HG02588 (cell line): ENCODE data around the gene RAVER2.
"Not testable (repeated sequence)": the region's sequence is repeated elsewhere in the genome, so short reads cannot be mapped to it uniquely, and the experiment has no call there.

Experiments
- ATAC-seq: cut with Tn5 transposase; IDR thresholded peaks from one replicate; pipeline ENCODE4 v1.9.1; 2021; ENCODE audit warnings: mild to moderate bottlenecking, moderate library complexity; ENCODE audit not compliant: unreplicated experiment

Gene RAVER2

GRCh38 chr1:64801851-64802523, 57.1 kb downstream of the RAVER2 start:
- ATAC-seq: no peak

- ATAC-seq: no peak
These were observed 64.4 kb downstream of the RAVER2 start for GRCh38 chr1:64809309-64809708.

- ATAC-seq: no peak
These were observed 65.1 kb downstream of the RAVER2 start for GRCh38 chr1:64810001-64810400.

GRCh38 chr1:64811131-64811530, 66.3 kb downstream of the RAVER2 start:
- ATAC-seq: no peak

GRCh38 chr1:64814427-64814826, 69.6 kb downstream of the RAVER2 start:
- no peak for ATAC-seq

- not testable (repeated sequence) for ATAC-seq
These were observed 72.5 kb downstream of the RAVER2 start for GRCh38 chr1:64817364-64817763.

GRCh38 chr1:64820572-64820971, 75.7 kb downstream of the RAVER2 start:
- ATAC-seq: not testable (repeated sequence)

- ATAC-seq: no peak
These were observed 77.7 kb downstream of the RAVER2 start for GRCh38 chr1:64822621-64823020.

- no peak for ATAC-seq
These were observed 79.0 kb downstream of the RAVER2 start for GRCh38 chr1:64823691-64824476.

- ATAC-seq: no peak
These were observed 82.1 kb downstream of the RAVER2 start for GRCh38 chr1:64826991-64827390.

- ATAC-seq: no peak
These were observed 84.0 kb downstream of the RAVER2 start for GRCh38 chr1:64828829-64829228.

GRCh38 chr1:64829411-64830029, 84.6 kb downstream of the RAVER2 start:
- ATAC-seq: no peak

- no peak for ATAC-seq
These were observed 85.3 kb downstream of the RAVER2 start for GRCh38 chr1:64830030-64830651.

- ATAC-seq: no peak
These were observed 89.9 kb downstream of the RAVER2 start for GRCh38 chr1:64834734-64835133.

- no peak for ATAC-seq
These were observed 91.9 kb downstream of the RAVER2 start for GRCh38 chr1:64836802-64837201.

GRCh38 chr1:64838486-64838885, 93.6 kb downstream of the RAVER2 start:
- no peak for ATAC-seq

GRCh38 chr1:64839261-64839660, 94.4 kb downstream of the RAVER2 start:
- ATAC-seq: no peak

- ATAC-seq: no peak
These were observed 95.0 kb downstream of the RAVER2 start for GRCh38 chr1:64839732-64840405.

GRCh38 chr1:64841330-64842065, 96.6 kb downstream of the RAVER2 start:
- no peak for ATAC-seq

- no peak for ATAC-seq
These were observed 97.3 kb downstream of the RAVER2 start for GRCh38 chr1:64842224-64842623.
